HG03442 (cell line): ENCODE data around the gene PLPPR3.

ENCODE experiments used
- ATAC-seq: cut with Tn5 transposase; IDR thresholded peaks from one replicate; pipeline ENCODE4 v1.9.1; 2021; ENCODE audit warnings: mild to moderate bottlenecking, moderate library complexity; ENCODE audit not compliant: unreplicated experiment

Gene PLPPR3

GRCh38 chr19:821825-822503 is at the start of gene PLPPR3:
Gene PLPPR3 (minus strand): TSS chr19:821955. CDS start chr19:821559, 396 bp downstream.
- ATAC-seq: no peak

GRCh38 chr19:870963-871401 is 49.2 kb upstream of the PLPPR3 start:
- ATAC-seq: no peak

- ATAC-seq: no peak
Measured at GRCh38 chr19:870314-870713, 48.6 kb upstream of the PLPPR3 start.

GRCh38 chr19:869245-870177 is 47.8 kb upstream of the PLPPR3 start:
- ATAC-seq: no peak

GRCh38 chr19:868458-869244 is 46.9 kb upstream of the PLPPR3 start:
- ATAC-seq: no peak

- no peak for ATAC-seq
Measured at GRCh38 chr19:867855-868457, 46.2 kb upstream of the PLPPR3 start.

- ATAC-seq: no peak
Measured at GRCh38 chr19:867301-867793, 45.6 kb upstream of the PLPPR3 start.

GRCh38 chr19:866769-867300 is 45.1 kb upstream of the PLPPR3 start:
- ATAC-seq: no peak

- no peak for ATAC-seq
Measured at GRCh38 chr19:863315-863620, 41.5 kb upstream of the PLPPR3 start.

GRCh38 chr19:862581-863314 is 41.0 kb upstream of the PLPPR3 start:
- ATAC-seq: no peak

- no peak for ATAC-seq
Measured at GRCh38 chr19:861756-862580, 40.2 kb upstream of the PLPPR3 start.

GRCh38 chr19:861141-861755 is 39.5 kb upstream of the PLPPR3 start:
- ATAC-seq: no peak

GRCh38 chr19:858868-859843 is 37.4 kb upstream of the PLPPR3 start, which contains the start of gene CFD:
Gene CFD (plus strand): TSS chr19:859664. CDS start chr19:859690, 26 bp downstream.
- no peak for ATAC-seq

- no peak for ATAC-seq
Measured at GRCh38 chr19:858284-858683, 36.5 kb upstream of the PLPPR3 start.

- ATAC-seq: no peak
Measured at GRCh38 chr19:855566-856120, 33.9 kb upstream of the PLPPR3 start.

GRCh38 chr19:855142-855541 is 33.4 kb upstream of the PLPPR3 start:
- no peak for ATAC-seq

GRCh38 chr19:854549-854948 is 32.8 kb upstream of the PLPPR3 start:
- ATAC-seq: no peak
